T-helper 2 cell treated with Interferon-gamma antibody and Interleukin-4, amounts not matched to agents 100 ng/mL and 5 ng/mL, for 36 hours (primary cell): ENCODE data around the gene DOK1. TPM values are rescaled to one million over a fixed set of nuclear protein-coding genes. Genes with fewer than 3 reads are reported as not detected.

Experiments used
- intact Hi-C: fragments of 100-400 bp; cut with micrococcal nuclease; formaldehyde crosslinking; loops from one replicate; pipeline ENCODE4 v1.15.1; 2023
- total RNA-seq: library from RNA; stranded (reverse); gene quantifications from 2 replicates; pipeline ENCODE4 v1.2.3, GENCODE V29; 2022

Gene DOK1
- total RNA-seq, 1 donor from 2014 or later: 52.5 TPM

DNA sequence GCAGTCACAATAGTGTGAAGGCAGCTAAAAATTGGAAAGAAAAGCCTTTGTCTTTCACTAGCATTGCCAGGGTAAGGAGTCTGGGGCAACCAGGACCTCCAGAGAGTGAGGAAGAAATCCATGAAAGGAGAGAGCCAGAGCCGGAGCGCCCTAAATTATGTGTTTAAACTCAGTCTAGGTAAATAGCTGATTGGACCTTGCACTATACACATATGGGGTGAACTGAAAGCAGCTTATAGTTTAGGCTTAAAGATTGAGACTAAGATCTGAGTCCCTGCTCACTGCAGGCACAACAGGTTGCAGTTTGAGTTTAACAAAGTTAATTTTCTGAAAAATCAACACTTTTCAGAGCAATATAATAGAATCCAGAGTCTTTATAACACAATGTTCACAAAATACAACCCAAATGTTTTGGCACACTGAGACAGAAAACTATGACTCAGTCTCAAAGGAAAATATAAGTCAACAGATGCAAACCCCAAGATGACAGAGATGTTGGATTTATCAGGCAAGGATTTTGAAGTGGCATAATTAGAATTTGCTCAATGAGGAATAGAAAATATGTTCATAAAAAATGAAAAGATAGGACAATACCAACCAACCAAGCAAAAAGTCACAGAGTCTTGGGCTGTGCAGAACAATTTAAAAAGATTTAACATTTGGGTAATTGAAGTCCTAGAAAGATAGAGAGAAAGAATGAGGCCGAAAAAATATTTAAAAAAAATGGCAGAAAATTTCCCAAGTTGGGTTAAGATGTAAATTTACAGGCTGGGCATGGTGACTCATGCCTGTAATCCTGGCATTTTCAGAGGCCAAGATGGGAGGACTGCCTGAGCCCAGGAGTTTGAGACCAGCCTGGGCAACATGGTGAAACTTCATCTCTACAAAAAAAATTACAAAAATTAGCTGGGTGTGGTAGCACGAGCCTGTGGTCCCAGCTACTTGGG lies 39.6 kb downstream of the DOK1 start:
- intact Hi-C loops: no loop called here

DNA sequence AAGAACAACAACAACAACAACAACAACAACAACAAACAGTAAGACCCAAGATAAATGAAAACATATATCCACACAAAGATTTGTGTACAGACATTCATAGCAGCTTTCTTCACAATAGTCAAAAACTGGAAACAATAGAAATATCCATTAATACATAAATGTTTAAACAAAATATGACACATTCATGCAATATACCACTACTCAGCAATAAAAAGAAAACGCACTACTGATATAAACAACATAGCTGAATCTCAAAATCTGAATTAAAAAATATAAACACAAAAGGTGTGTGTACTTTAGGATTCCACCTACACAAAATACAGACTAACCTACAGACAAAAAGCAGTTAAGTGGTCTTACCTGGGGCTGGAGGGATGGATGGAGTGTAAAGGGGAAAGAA lies 42.1 kb downstream of the DOK1 start:
- intact Hi-C loops: no loop called here

DNA sequence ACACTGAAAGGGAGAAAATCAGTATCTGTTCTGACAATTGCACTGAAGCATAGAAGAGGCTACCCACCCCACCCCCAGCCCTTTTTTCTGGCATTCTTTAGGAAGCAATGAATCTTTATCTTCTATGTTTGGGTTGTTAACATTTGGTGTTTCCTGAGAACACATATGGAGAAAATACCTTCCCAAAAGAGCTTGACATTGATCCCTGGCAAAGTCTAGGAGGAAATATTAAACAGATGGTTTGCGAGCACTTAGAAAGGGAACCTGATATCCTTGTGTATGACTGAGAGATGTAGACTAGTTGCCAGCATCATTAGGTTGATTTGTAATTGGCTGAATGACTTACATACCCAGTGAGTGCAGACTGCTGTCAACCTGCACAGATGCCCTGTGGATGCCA lies 42.9 kb downstream of the DOK1 start:
- intact Hi-C loops: no loop called here

DNA sequence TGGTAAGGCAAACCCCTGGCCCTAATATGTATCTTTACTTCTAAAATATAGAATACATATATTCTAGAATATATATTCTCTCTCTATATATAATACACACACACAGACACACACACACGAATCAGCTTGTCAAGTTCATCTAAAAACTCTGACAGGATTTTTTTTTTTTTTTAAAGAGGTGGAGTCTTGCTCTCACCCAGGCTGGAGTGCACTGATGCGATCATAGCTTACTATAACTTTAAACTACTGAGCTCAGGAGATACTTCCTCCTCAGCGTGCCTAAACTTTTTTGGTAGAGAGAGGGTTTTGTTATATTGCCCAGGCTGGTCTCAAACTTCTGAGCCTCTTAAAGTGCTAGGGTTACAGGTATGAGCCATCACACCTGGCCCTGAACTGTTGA lies 45.2 kb downstream of the DOK1 start:
- intact Hi-C loops: no loop called here

DNA sequence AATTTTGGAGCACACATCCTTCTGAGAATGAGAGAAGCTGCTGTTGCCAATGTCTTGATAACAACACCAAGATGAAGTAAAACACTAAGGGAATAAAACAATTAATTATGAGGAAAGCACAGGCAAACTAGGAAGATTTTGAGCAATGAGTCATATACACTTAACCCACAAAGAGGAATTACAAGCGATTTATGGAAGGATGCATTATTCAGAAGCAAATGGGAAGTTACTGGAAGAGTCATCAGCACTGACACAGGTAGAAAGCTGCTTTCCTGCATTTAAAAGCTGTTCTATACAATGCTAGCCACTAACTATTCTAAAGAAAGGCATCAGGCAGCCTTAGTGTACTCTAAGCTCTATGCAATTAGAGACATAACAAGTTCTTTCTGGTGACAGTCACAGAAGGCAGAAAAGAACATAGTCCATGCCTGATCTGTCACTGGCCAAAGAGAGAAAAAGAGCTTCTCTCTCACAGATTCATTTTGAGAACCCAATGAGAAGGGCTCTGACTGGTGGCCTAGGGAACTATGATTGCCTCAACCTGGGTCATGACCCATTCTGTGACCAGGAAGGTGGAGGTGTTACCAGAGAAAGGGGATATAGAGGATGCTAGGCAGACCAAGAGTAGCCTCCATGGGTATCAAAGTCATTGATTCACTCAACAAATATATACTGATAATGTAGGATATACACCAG lies 48.2 kb downstream of the DOK1 start:
- intact Hi-C loops: no loop called here

DNA sequence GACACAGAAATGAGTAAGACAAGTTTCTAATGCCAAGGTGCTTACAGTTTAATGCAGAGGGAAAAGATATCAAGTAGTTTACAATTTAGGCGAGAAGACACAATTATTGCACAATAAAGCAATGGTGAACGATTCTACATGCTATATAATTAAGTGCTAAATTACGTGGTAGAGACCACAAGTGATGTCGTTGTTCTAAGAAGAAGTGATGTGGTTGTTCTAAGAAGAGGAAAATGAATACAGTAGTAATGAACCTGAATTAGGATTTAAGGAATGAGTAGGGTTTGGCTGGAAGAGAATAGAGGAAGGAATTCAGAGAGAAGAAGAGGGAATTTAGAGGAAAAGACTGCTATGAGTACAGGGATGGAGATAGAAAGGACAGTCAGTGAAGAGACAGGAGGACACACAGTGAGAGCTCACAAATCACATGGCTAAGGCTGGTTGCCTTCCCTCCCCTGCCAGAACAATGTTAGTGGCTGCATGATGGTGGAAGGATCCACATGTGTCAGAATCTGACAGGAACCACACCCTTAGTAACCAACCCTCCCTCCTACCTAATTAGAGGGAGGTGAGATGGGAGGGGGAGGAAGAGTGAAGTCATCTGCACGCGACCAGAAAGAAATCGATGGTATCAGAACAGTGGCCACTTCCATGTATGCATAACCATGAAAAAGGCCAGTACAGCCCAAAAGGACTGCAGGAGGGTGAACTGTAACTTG lies 48.9 kb downstream of the DOK1 start:
- intact Hi-C loops: no loop called here

DNA sequence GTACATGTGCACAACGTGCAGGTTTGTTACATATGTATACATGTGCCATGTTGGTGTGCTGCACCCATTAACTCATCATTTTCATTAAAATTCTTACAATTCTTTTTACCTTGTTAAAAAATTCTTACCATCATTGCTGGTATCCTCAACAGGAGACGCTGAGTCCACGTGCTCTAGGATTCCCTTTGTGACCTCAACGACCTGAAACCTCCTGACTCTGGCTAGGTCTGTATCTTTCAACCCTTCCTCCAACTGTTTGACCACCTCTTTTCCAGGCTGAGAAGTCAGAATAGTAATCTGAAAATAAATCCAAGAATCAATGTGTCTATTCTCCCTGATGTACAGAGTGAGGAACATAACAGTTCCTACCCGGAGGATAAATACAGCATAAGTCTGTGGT lies 52.4 kb downstream of the DOK1 start:
- intact Hi-C loops: no loop called here

Other genes starting within 250 kb of the DOK1 start
- 0.86 and 3.1 TPM in 2 replicates for gene SLC4A5, start 211.3 kb upstream of the DOK1 start, total RNA-seq
- gene DCTN1, start 174.4 kb upstream of the DOK1 start, total RNA-seq: 105 and 110 TPM in 2 replicates
- 1.0 and 1.5 TPM in 2 replicates for gene C2orf81, start 133.1 kb upstream of the DOK1 start, total RNA-seq
- 56.9 and 60.3 TPM in 2 replicates for gene WDR54, start 133.0 kb upstream of the DOK1 start, total RNA-seq
- gene RTKN, start 112.8 kb upstream of the DOK1 start, total RNA-seq: 0.36 and 0.52 TPM in 2 replicates
- 29.4 and 31.7 TPM in 2 replicates for gene INO80B, start 99.6 kb upstream of the DOK1 start, total RNA-seq
- gene WBP1, start 96.3 kb upstream of the DOK1 start, total RNA-seq: 46.8 and 47.6 TPM in 2 replicates
- gene MOGS, start 89.3 kb upstream of the DOK1 start, total RNA-seq: 68.3 and 74.8 TPM in 2 replicates
- 105 TPM in 2 replicates for gene MRPL53, start 82.0 kb upstream of the DOK1 start, total RNA-seq
- gene CCDC142, start 71.7 kb upstream of the DOK1 start, total RNA-seq: 30.4 and 32.0 TPM in 2 replicates
- gene TTC31, start 71.6 kb upstream of the DOK1 start, total RNA-seq: 43.4 and 43.9 TPM in 2 replicates
- gene LBX2, start 55.1 kb upstream of the DOK1 start, total RNA-seq: 0.39 and 0.50 TPM in 2 replicates
- gene PCGF1, start 47.0 kb upstream of the DOK1 start, total RNA-seq: 31.2 and 32.8 TPM in 2 replicates
- gene TLX2, start 40.3 kb upstream of the DOK1 start, total RNA-seq: 1.1 and 1.2 TPM in 2 replicates
- gene DQX1, start 28.5 kb upstream of the DOK1 start, total RNA-seq: 0.80 and 1.1 TPM in 2 replicates
- gene AUP1, start 25.0 kb upstream of the DOK1 start, total RNA-seq: 148 and 150 TPM in 2 replicates
- gene HTRA2, start 24.8 kb upstream of the DOK1 start, total RNA-seq: 48.1 and 49.7 TPM in 2 replicates
- gene LOXL3, start 778 bp upstream of the DOK1 start, total RNA-seq: 1.00 and 1.9 TPM in 2 replicates
- gene M1AP, start 93.6 kb downstream of the DOK1 start, total RNA-seq: 0.09 TPM in 1 of 2 replicates, not detected in the other
- 4.4 and 5.9 TPM in 2 replicates for gene SEMA4F, start 99.5 kb downstream of the DOK1 start, total RNA-seq